Body of pancreas (tissue), 4 donors: ENCODE results near the gene EVX2. TPM values are rescaled to one million over a fixed set of nuclear protein-coding genes. Genes with fewer than 3 reads are reported as not detected.

ENCODE experiments used
- ATAC-seq: fragments of 150-250 bp; one replicate; pipeline ENCODE4 v1.9.1; 2016
- DNase-seq, 4 donors: peaks; one replicate each; pipeline ENCODE4 v3.0.0-alpha.2; 2019
- H3K27ac ChIP-seq, 4 donors: fragments of 200-600 bp; sonication (generic); 1 replicate in 3 of 4; 2 replicates in 1 of 4; pipeline versions ENCODE4 v1.5.1 to v1.6.1; 2016 to 2019; ENCODE audit warnings: mild to moderate bottlenecking in 1 of 4, mixed read lengths in 1 of 4, moderate library complexity in 1 of 4
- H3K27me3 ChIP-seq, 2 donors: fragments of 200-600 bp; sonication (generic); one replicate each; pipeline ENCODE4 v1.6.0; 2016; ENCODE audit warnings: mild to moderate bottlenecking in 1 of 2
- H3K36me3 ChIP-seq, 2 donors: fragments of 200-600 bp; sonication (generic); replicated peaks in 1 of 2; 2 replicates each; pipeline ENCODE4 v1.5.1; 2016; ENCODE audit warnings: low read depth in 2 of 2; ENCODE audit not compliant: insufficient read depth in 1 of 2
- H3K4me1 ChIP-seq: fragments of 200-600 bp; sonication (generic); one replicate; pipeline ENCODE4 v1.6.0; 2016
- H3K4me3 ChIP-seq, 2 donors: fragments of 200-600 bp; sonication (generic); 1 replicate in 1 of 2; 2 replicates in 1 of 2; pipeline ENCODE4 v1.5.1; 2016 to 2019
- H3K9me3 ChIP-seq, 3 donors: fragments of 200-600 bp; sonication (generic); 1 replicate in 2 of 3; 2 replicates in 1 of 3; pipeline ENCODE4 v1.5.1; 2016
- POLR2A ChIP-seq, 3 donors: fragments of 450-650 bp; IDR thresholded peaks; one replicate each; pipeline ENCODE4 v1.6.1; 2016; ENCODE audit warnings: antibody characterized with exemption in 3 of 3, mild to moderate bottlenecking in 2 of 3
- WGBS, 2 donors: methylation state at CpG; one replicate each; pipeline ENCODE4 v1.1.5; 2017; 5-methylcytosine and 5-hydroxymethylcytosine counted together
- intact Hi-C: fragments of 100-400 bp; cut with DNase I; formaldehyde crosslinking; loops from one replicate; pipeline ENCODE4 v1.15.1; 2023
- total RNA-seq, 2 donors: library from RNA; depleted of rRNA; stranded (reverse); fragments of >200 nt; gene quantifications; one replicate each; pipeline ENCODE4 v1.1.0, GENCODE V29; 2016
- TF ChIP-seq, protein P1 (sequence below), 7 experiments: fragments of 450-650 bp in 4 of 7; fragments of 200-600 bp in 3 of 7; sonication (generic) in 3 of 7; IDR thresholded peaks; one replicate each; pipeline ENCODE4 v1.5.1; 2016 to 2019; ENCODE audit warnings: antibody characterized with exemption in 7 of 7

The EVX2 gene
- total RNA-seq, 2 donors from 2014 or later, result not detected

GRCh38 chr2:176099728-176100546 lies 16.2 kb upstream of the EVX2 start, which contains the start of gene HOXD12:
Gene HOXD12, plus strand, starts transcription at chr2:176099795. Its CDS starts 7 bp downstream, at chr2:176099802.
- Histone ChIP-seq H3K4me1 (peaks cover 34% of the 10 kb centered on the region), H3K36me3 (no peaks in the 10 kb centered on the region), H3K9me3 (no peaks in the 10 kb centered on the region), H3K27me3 (peaks cover 0 to 62% of the 10 kb centered on the region in 2 donors), H3K4me3 (no peak within 1 kb of the TSS), H3K27ac (no peak within 1 kb of the TSS)
- DNase-seq, result no peak
- ATAC-seq, result no peak
- intact Hi-C loops, result loop anchor here (5.0 kb wide), 1 partner anchor 413 kb away; no protein-coding TSS in a partner anchor
- TF ChIP-seq, protein P1, sequence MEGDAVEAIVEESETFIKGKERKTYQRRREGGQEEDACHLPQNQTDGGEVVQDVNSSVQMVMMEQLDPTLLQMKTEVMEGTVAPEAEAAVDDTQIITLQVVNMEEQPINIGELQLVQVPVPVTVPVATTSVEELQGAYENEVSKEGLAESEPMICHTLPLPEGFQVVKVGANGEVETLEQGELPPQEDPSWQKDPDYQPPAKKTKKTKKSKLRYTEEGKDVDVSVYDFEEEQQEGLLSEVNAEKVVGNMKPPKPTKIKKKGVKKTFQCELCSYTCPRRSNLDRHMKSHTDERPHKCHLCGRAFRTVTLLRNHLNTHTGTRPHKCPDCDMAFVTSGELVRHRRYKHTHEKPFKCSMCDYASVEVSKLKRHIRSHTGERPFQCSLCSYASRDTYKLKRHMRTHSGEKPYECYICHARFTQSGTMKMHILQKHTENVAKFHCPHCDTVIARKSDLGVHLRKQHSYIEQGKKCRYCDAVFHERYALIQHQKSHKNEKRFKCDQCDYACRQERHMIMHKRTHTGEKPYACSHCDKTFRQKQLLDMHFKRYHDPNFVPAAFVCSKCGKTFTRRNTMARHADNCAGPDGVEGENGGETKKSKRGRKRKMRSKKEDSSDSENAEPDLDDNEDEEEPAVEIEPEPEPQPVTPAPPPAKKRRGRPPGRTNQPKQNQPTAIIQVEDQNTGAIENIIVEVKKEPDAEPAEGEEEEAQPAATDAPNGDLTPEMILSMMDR (IDR thresholded peaks at IDR 0.05), result no peak
- TF ChIP-seq POLR2A (IDR thresholded peaks at IDR 0.05), result no peak
- 2 to 3% methylated on average over 7 to 69 of the region's 70 CpGs for WGBS, 2 donors

DNA sequence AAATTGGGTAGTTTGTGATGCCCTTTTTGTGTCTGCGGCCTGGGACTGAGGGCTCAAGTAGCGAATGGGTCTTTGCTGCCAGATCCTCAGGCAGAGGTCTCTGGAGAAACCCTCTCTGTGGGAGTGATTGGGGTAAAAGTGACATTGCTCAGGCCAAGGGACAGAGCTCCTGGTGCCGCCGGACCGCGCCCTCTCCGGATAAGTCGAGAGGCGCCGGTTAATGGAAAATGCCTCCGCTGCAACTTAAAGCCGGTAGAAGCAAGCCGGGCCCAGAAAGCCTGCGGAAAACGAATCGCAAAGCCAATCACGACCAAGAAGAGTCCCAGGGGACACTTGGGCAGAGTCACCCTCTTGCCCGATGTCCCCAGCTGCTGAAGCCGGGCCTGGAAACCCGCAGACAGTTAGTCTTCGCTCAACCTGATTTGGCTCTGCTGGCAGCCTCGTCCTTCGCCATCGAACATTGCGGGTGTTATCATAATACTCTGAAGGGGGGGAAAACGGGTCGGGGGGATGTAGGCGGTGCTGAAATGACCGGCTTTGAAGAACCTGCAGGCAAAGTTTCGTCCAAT lies 15.5 kb upstream of the EVX2 start:
- no peak overlapping the region for H3K4me3 ChIP-seq
- no peaks in the 10 kb centered on the region for H3K36me3 ChIP-seq
- intact Hi-C loops, result loop anchor here (5.0 kb wide), 1 partner anchor 412 kb away; no protein-coding TSS in a partner anchor
- WGBS, 2 donors, result 5 to 6% methylated on average over 26 to 30 of the region's 30 CpGs
- peaks cover 0 to 61% of the 10 kb centered on the region in 2 donors for H3K27me3 ChIP-seq
- no peak overlapping the region for H3K27ac ChIP-seq
- H3K4me1 ChIP-seq, result peaks cover 27% of the 10 kb centered on the region
- H3K9me3 ChIP-seq, result no peaks in the 10 kb centered on the region
- DNase-seq (no peak), ATAC-seq (no peak)
- TF ChIP-seq, protein P1 (IDR thresholded peaks at IDR 0.05), result no peak
- TF ChIP-seq POLR2A (IDR thresholded peaks at IDR 0.05), result no peak

GRCh38 chr2:176098366-176099158 lies 14.8 kb upstream of the EVX2 start:
- no peak for ATAC-seq
- H3K4me3 ChIP-seq, result no peak overlapping the region
- intact Hi-C loops, result loop anchor here (5.0 kb wide), 1 partner anchor 411 kb away; no protein-coding TSS in a partner anchor
- H3K27ac ChIP-seq, result no peak overlapping the region
- no peaks in the 10 kb centered on the region for H3K9me3 ChIP-seq
- H3K36me3 ChIP-seq, result no peaks in the 10 kb centered on the region
- H3K27me3 ChIP-seq, result peaks cover 0 to 61% of the 10 kb centered on the region in 2 donors
- peaks cover 27% of the 10 kb centered on the region for H3K4me1 ChIP-seq
- TF ChIP-seq, protein P1 (IDR thresholded peaks at IDR 0.05), result no peak
- no peak for TF ChIP-seq POLR2A (IDR thresholded peaks at IDR 0.05)
- WGBS, 2 donors, result 0 to 7% methylated on average over 4 to 35 of the region's 35 CpGs
- no peak for DNase-seq

DNA sequence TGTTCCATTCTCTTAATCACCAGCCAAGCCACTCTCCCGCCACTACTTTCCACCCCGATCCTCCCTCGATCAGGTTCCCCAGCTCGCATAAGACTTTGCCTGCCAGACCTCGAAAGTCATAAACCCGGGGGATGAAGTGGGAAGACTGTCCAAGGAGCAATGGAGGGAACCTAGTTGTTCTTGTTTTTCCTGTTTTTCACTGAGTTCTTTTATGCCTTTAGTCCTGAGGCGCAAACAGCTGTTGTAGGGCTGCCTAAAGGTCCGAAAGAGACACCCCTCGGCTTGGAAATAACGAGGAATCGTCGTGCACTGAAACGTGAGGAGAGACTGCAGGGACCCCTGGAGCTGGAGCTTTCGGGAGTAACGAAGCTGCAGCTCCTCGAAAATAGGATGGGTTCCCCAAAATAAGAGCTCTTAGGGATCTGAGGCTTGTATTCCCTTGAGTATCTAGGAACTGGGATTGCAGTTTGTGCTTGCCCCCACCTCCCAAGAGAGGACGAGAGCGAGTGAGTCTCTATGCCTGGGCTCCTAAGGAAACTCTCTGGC lies 14.1 kb upstream of the EVX2 start:
- ATAC-seq (no peak), DNase-seq (no peak)
- H3K4me1 ChIP-seq, result peaks cover 33% of the 10 kb centered on the region
- intact Hi-C loops, result loop anchor here (5.0 kb wide), 1 partner anchor 411 kb away; no protein-coding TSS in a partner anchor
- peaks cover 0 to 61% of the 10 kb centered on the region in 2 donors for H3K27me3 ChIP-seq
- H3K9me3 ChIP-seq, result no peaks in the 10 kb centered on the region
- H3K27ac ChIP-seq, result no peak overlapping the region
- H3K4me3 ChIP-seq, result no peak overlapping the region
- WGBS, 2 donors, result 3 to 4% methylated on average over 18 of the region's 18 CpGs
- TF ChIP-seq, protein P1 (IDR thresholded peaks at IDR 0.05), result no peak
- no peak for TF ChIP-seq POLR2A (IDR thresholded peaks at IDR 0.05)
- H3K36me3 ChIP-seq, result no peaks in the 10 kb centered on the region
